Skeletal muscle tissue (tissue), 4 donors: Measurements from ENCODE around the gene NUP93. TPM values are rescaled to one million over a fixed set of nuclear protein-coding genes. Genes with fewer than 3 reads are reported as not detected.

ENCODE experiments used
- H3K27ac ChIP-seq: one replicate; pipeline ENCODE4 v1.7.0; 2013; ENCODE audit warnings: mild to moderate bottlenecking, low read depth, low read length, inconsistent platforms
- H3K27me3 ChIP-seq, 3 donors: one replicate each; pipeline ENCODE4 v1.7.0; 2013; ENCODE audit warnings: low read length in 3 of 3; ENCODE audit not compliant: control insufficient read depth in 3 of 3, insufficient read depth in 3 of 3
- H3K36me3 ChIP-seq, 3 donors: one replicate each; pipeline ENCODE4 v1.7.0; 2013; ENCODE audit warnings: low read length in 3 of 3; ENCODE audit not compliant: control insufficient read depth in 3 of 3, insufficient read depth in 3 of 3
- H3K4me1 ChIP-seq, 3 donors: one replicate each; pipeline ENCODE4 v1.7.0; 2013; ENCODE audit warnings: low read length in 3 of 3, mild to moderate bottlenecking in 3 of 3; ENCODE audit not compliant: control insufficient read depth in 3 of 3, insufficient read depth in 3 of 3
- H3K4me3 ChIP-seq, 3 donors: one replicate each; pipeline ENCODE4 v1.7.0; 2013; ENCODE audit warnings: low read length in 3 of 3
- H3K9ac ChIP-seq, 3 donors: one replicate each; pipeline ENCODE4 v1.7.0; 2013; ENCODE audit warnings: low read length in 3 of 3, mild to moderate bottlenecking in 3 of 3, moderate library complexity in 2 of 3, low read depth in 1 of 3
- H3K9me3 ChIP-seq, 3 donors: one replicate each; pipeline ENCODE4 v1.7.0; 2013; ENCODE audit warnings: low read length in 3 of 3; ENCODE audit not compliant: control insufficient read depth in 3 of 3
- total RNA-seq: library from RNA; depleted of rRNA; stranded (reverse); fragments of >200 nt; gene quantifications from one replicate; pipeline ENCODE4 v1.2.3, GENCODE V29; 2014
- donor health status: Osteomylitis.

The NUP93 gene
- total RNA-seq, 1 donor from 2014 or later, result 54.8 TPM

DNA sequence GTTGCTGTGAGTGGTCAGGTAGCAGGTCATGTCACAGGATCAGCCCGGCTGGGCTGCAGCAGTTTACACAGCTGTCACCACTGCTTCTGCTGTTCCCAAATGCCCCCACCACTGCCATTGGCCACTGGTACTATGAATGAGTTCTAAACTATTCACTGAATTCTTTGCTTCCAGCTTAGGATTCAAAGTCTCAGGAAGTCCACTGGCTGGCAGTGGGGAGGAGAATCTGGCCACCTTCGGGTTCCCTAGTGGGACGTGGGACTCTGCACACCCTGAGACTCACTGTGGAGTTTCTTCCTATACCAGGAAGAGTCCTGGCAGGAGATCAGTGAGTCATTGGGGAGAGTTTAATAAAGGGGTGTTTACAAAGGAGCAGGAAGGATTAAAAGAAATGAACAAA, 40.8 kb upstream of the NUP93 start:
- no peak overlapping the region for H3K9ac ChIP-seq
- H3K27ac ChIP-seq, result no peak overlapping the region
- H3K4me3 ChIP-seq, result no peak overlapping the region
- H3K9me3 ChIP-seq, result no peaks in the 10 kb centered on the region
- no peaks in the 10 kb centered on the region for H3K27me3 ChIP-seq
- H3K36me3 ChIP-seq, result no peaks in the 10 kb centered on the region
- H3K4me1 ChIP-seq, result peaks cover 23 to 39% (median 29%) of the 10 kb centered on the region in 3 donors

- Histone ChIP-seq H3K36me3 (no peaks in the 10 kb centered on the region), H3K9ac (no peak overlapping the region), H3K9me3 (no peaks in the 10 kb centered on the region), H3K27me3 (no peaks in the 10 kb centered on the region), H3K27ac (no peak overlapping the region), H3K4me1 (peaks cover 12 to 26% (median 15%) of the 10 kb centered on the region in 3 donors), H3K4me3 (no peak overlapping the region)
Measured at GRCh38 chr16:56690420-56691122, 39.4 kb upstream of the NUP93 start.

DNA sequence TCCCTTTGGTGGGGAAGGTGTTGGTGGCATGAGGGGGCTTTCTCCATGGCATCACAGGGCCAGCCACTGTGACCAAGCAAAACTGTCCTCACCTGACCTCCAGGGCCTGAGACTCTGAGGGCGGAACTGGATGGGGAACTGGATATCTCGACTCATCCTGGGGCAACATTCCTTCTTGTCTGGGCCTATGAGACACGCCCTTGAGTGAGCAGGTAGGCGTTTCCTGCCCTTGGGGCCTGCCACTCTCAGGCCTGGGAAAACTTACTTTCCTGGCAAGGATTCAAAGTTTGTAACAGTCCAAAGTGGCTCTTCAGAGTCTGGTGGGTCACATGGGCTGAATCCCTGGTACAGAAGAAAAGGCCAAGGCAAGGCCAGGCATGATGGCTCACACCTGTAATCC, 38.0 kb upstream of the NUP93 start:
- peaks cover 6 to 16% (median 6%) of the 10 kb centered on the region in 3 donors for H3K4me1 ChIP-seq
- no peaks in the 10 kb centered on the region for H3K36me3 ChIP-seq
- H3K4me3 ChIP-seq, result no peak overlapping the region
- H3K9ac ChIP-seq, result no peak overlapping the region
- no peaks in the 10 kb centered on the region for H3K27me3 ChIP-seq
- H3K9me3 ChIP-seq, result no peaks in the 10 kb centered on the region
- no peak overlapping the region for H3K27ac ChIP-seq

GRCh38 chr16:56695246-56695645, 34.7 kb upstream of the NUP93 start:
- no peak overlapping the region for H3K27ac ChIP-seq
- no peak overlapping the region for H3K9ac ChIP-seq
- H3K36me3 ChIP-seq, result no peaks in the 10 kb centered on the region
- H3K27me3 ChIP-seq, result no peaks in the 10 kb centered on the region
- H3K4me3 ChIP-seq, result no peak overlapping the region
- H3K4me1 ChIP-seq, result peaks cover 6 to 16% (median 6%) of the 10 kb centered on the region in 3 donors
- peaks cover 0 to 4% (median 0%) of the 10 kb centered on the region in 3 donors for H3K9me3 ChIP-seq

- no peaks in the 10 kb centered on the region for H3K27me3 ChIP-seq
- peaks cover 0 to 4% (median 0%) of the 10 kb centered on the region in 3 donors for H3K9me3 ChIP-seq
- no peak overlapping the region for H3K27ac ChIP-seq
- H3K36me3 ChIP-seq, result no peaks in the 10 kb centered on the region
- H3K4me1 ChIP-seq, result peaks cover 0 to 4% (median 0%) of the 10 kb centered on the region in 3 donors
- no peak overlapping the region for H3K4me3 ChIP-seq
- no peak overlapping the region for H3K9ac ChIP-seq
Measured at GRCh38 chr16:56697456-56698155, 32.3 kb upstream of the NUP93 start.

- H3K9ac ChIP-seq, result no peak overlapping the region
- no peak overlapping the region for H3K27ac ChIP-seq
- H3K27me3 ChIP-seq, result no peaks in the 10 kb centered on the region
- H3K4me1 ChIP-seq, result no peaks in the 10 kb centered on the region
- H3K4me3 ChIP-seq, result no peak overlapping the region
- H3K9me3 ChIP-seq, result peaks cover 0 to 4% (median 0%) of the 10 kb centered on the region in 3 donors
- no peaks in the 10 kb centered on the region for H3K36me3 ChIP-seq
Measured at GRCh38 chr16:56700195-56700594, 29.7 kb upstream of the NUP93 start.

- peaks cover 0 to 4% (median 0%) of the 10 kb centered on the region in 3 donors for H3K9me3 ChIP-seq
- no peaks in the 10 kb centered on the region for H3K27me3 ChIP-seq
- H3K36me3 ChIP-seq, result no peaks in the 10 kb centered on the region
- no peak overlapping the region for H3K4me3 ChIP-seq
- no peaks in the 10 kb centered on the region for H3K4me1 ChIP-seq
- H3K9ac ChIP-seq, result no peak overlapping the region
- H3K27ac ChIP-seq, result no peak overlapping the region
Measured at GRCh38 chr16:56700631-56701030, 29.3 kb upstream of the NUP93 start.

- peaks cover 0 to 4% (median 0%) of the 10 kb centered on the region in 3 donors for H3K9me3 ChIP-seq
- no peaks in the 10 kb centered on the region for H3K4me1 ChIP-seq
- H3K27me3 ChIP-seq, result no peaks in the 10 kb centered on the region
- H3K4me3 ChIP-seq, result no peak overlapping the region
- H3K36me3 ChIP-seq, result no peaks in the 10 kb centered on the region
- H3K27ac ChIP-seq, result no peak overlapping the region
- H3K9ac ChIP-seq, result no peak overlapping the region
Measured at GRCh38 chr16:56701534-56701933, 28.4 kb upstream of the NUP93 start.

DNA sequence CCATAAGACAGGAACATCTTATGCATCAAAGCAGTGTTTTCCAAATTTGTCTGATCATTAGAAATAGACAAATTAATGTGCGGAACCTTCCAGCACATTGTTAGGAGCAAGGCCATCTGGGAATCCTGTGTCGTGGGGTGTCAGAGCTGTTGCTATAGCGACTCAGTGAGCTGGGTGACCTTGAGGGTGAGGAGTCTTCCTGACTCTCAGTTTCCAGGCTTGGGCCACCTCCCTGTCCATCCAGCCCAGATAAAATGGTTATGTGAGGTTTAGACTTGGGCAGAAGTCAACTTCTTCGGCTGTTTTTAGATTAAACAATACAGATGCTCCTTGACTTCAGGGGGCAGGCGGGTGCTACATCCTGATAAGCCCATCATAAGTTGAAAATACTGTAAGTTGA, 27.1 kb upstream of the NUP93 start:
- Histone ChIP-seq H3K27me3 (no peaks in the 10 kb centered on the region), H3K9ac (no peak overlapping the region), H3K4me3 (no peak overlapping the region), H3K4me1 (no peaks in the 10 kb centered on the region), H3K27ac (no peak overlapping the region), H3K9me3 (peaks cover 0 to under 1% (median 0%) of the 10 kb centered on the region in 3 donors), H3K36me3 (no peaks in the 10 kb centered on the region)
